Left lung (tissue), 14 donors: ENCODE results near the gene HTR3D. TPM values are rescaled to one million over a fixed set of nuclear protein-coding genes. Genes with fewer than 3 reads are reported as not detected.

Source experiments
- ATAC-seq: fragments of 200-7000 bp; cut with Tn5 transposase; one replicate; pipeline ENCODE4 v1.9.1; 2020; ENCODE audit warnings: moderate library complexity
- DNase-seq, 4 donors: peaks; one replicate each; pipeline ENCODE4 v3.0.0-alpha.2; 2013 to 2020
- H3K27ac ChIP-seq, 2 donors: fragments of 200-600 bp; sonication (generic) in 1 of 2; one replicate each; pipeline versions ENCODE4 v1.5.0 to v1.8.0; 2020 to 2021
- H3K27me3 ChIP-seq, 2 donors: fragments of 200-600 bp; sonication (generic) in 1 of 2; one replicate each; pipeline versions ENCODE4 v1.5.0 to v1.8.0; 2020 to 2021
- H3K36me3 ChIP-seq, 2 donors: fragments of 200-600 bp; sonication (generic) in 1 of 2; one replicate each; pipeline versions ENCODE4 v1.5.0 to v1.8.0; 2020 to 2021
- H3K4me1 ChIP-seq, 2 donors: fragments of 200-600 bp; one replicate each; pipeline ENCODE4 v1.8.0; 2021
- H3K4me3 ChIP-seq, 2 donors: fragments of 200-600 bp; sonication (generic) in 1 of 2; one replicate each; pipeline versions ENCODE4 v1.5.0 to v1.8.0; 2020 to 2021; ENCODE audit warnings: mild to moderate bottlenecking in 1 of 2
- H3K9me3 ChIP-seq, 2 donors: fragments of 200-600 bp; sonication (generic) in 1 of 2; one replicate each; pipeline versions ENCODE4 v1.5.0 to v1.8.0; 2020 to 2021
- CTCF ChIP-seq, 2 donors: fragments of 200-600 bp; sonication (generic) in 1 of 2; IDR thresholded peaks; one replicate each; pipeline versions ENCODE4 v1.5.0 to v1.8.0; 2021; ENCODE audit warnings: antibody characterized with exemption in 2 of 2
- intact Hi-C, 2 donors: fragments of 100-400 bp; cut with DNase I; formaldehyde crosslinking; loops; one replicate each; pipeline versions ENCODE4 v1.11.2 to v1.14.2; 2022
- long read RNA-seq, 12 donors: library from polyadenylated mRNA in 2 of 12; unstranded in 2 of 12; transcript quantifications; one replicate each; pipeline ENCODE4 v2.0.0 and lab custom pipeline, GENCODE V29; 2019 to 2026
- polyA plus RNA-seq, 6 donors: library from polyadenylated mRNA; unstranded; fragments of 120-200 nt; gene quantifications; one replicate each; pipeline ENCODE4 v1.2.1, GENCODE V29; 2013; ENCODE audit not compliant: insufficient read length in 6 of 6
- total RNA-seq, 2 donors: library from RNA; stranded (reverse); fragmentation: NEBNext Ultra II Directional; extraction: Animal tissue kit (Norgen Biotek cat#: 25700); gene quantifications; one replicate each; pipeline ENCODE4 v1.2.1, GENCODE V29; 2021
- donor health status: DM: no; HTN: yes; CAD: no.
- donor health status: DM: no; HTN: no; CAD: no.

Gene HTR3D
- total RNA-seq (not detected), polyA plus RNA-seq (not detected)
- long read RNA-seq, donor 1: 0 reads
- long read RNA-seq, donor 2: 0 reads
- long read RNA-seq, donor 3: 0 reads
- long read RNA-seq, donor 4: 0 reads
- long read RNA-seq, donor 5: 0 reads
- long read RNA-seq, donor 6: 0 reads
- long read RNA-seq, donor 7: 0 reads
- long read RNA-seq, donor 8: 0 reads
- long read RNA-seq, donor 9: 0 reads
- long read RNA-seq, donor 10: 0 reads
- long read RNA-seq, donor 11: 0 reads
- long read RNA-seq, donor 12: 0 reads

- H3K27ac ChIP-seq: no peak within 1 kb of the TSS
- H3K9me3 ChIP-seq: no peaks in the 10 kb centered on the region
- intact Hi-C loops: no loop called here
- DNase-seq (no peak), ATAC-seq (no peak)
- no peaks in the 10 kb centered on the region for H3K27me3 ChIP-seq
- no peak for TF ChIP-seq CTCF (IDR thresholded peaks at IDR 0.05)
- H3K4me1 ChIP-seq: no peaks in the 10 kb centered on the region
- H3K4me3 ChIP-seq: no peak within 1 kb of the TSS
- no peaks in the 10 kb centered on the region for H3K36me3 ChIP-seq
Observed at GRCh38 chr3:184031187-184031792, at the start of gene HTR3D. Gene HTR3D (plus strand): TSS chr3:184031742. CDS start chr3:184031742, 0 bp downstream.

GRCh38 chr3:183981990-183982644 is 49.4 kb upstream of the HTR3D start:
- intact Hi-C loops: no loop called here
- no peaks in the 10 kb centered on the region for H3K27me3 ChIP-seq
- peak; percentile 40 for ATAC-seq
- H3K9me3 ChIP-seq: no peaks in the 10 kb centered on the region
- H3K4me1 ChIP-seq: no peaks in the 10 kb centered on the region
- H3K36me3 ChIP-seq: peaks cover 0 to 80% of the 10 kb centered on the region in 2 donors
- no peak overlapping the region for H3K27ac ChIP-seq
- no peak for TF ChIP-seq CTCF (IDR thresholded peaks at IDR 0.05)
- H3K4me3 ChIP-seq: no peak overlapping the region
- no peak for DNase-seq

GRCh38 chr3:183984127-183984740 is 47.3 kb upstream of the HTR3D start:
- intact Hi-C loops: no loop called here
- no peak overlapping the region for H3K4me3 ChIP-seq
- H3K27ac ChIP-seq: no peak overlapping the region
- H3K27me3 ChIP-seq: no peaks in the 10 kb centered on the region
- DNase-seq (no peak), ATAC-seq (no peak)
- H3K4me1 ChIP-seq: no peaks in the 10 kb centered on the region
- peaks cover 0 to 87% of the 10 kb centered on the region in 2 donors for H3K36me3 ChIP-seq
- no peak for TF ChIP-seq CTCF (IDR thresholded peaks at IDR 0.05)
- H3K9me3 ChIP-seq: no peaks in the 10 kb centered on the region

GRCh38 chr3:183984749-183985729 is 46.5 kb upstream of the HTR3D start:
- TF ChIP-seq CTCF (IDR thresholded peaks at IDR 0.05): no peak
- H3K27me3 ChIP-seq: no peaks in the 10 kb centered on the region
- no peak overlapping the region for H3K27ac ChIP-seq
- H3K9me3 ChIP-seq: no peaks in the 10 kb centered on the region
- H3K4me3 ChIP-seq: no peak overlapping the region
- no peak for DNase-seq
- ATAC-seq: peak; percentile 66
- peaks cover 0 to 81% of the 10 kb centered on the region in 2 donors for H3K36me3 ChIP-seq
- H3K4me1 ChIP-seq: no peaks in the 10 kb centered on the region
- intact Hi-C loops: no loop called here
